Gastroesophageal sphincter (tissue), 4 donors: ENCODE measurements around the gene CBX8. TPM values are rescaled to one million over a fixed set of nuclear protein-coding genes. Genes with fewer than 3 reads are reported as not detected.
A peak's percentile ranks its signal among the peaks of the same experiment; 100 is the strongest.

ENCODE experiments used
- ATAC-seq: fragments of 150-250 bp; one replicate; pipeline ENCODE4 v1.9.1; 2016; ENCODE audit warnings: mild to moderate bottlenecking, moderate library complexity
- H3K27ac ChIP-seq, 4 donors: fragments of 200-600 bp; sonication (generic) in 3 of 4; 1 replicate in 3 of 4; 2 replicates in 1 of 4; pipeline ENCODE4 v1.5.1; 2016 to 2019
- H3K27me3 ChIP-seq: fragments of 200-600 bp; sonication (generic); one replicate; pipeline ENCODE4 v1.5.1; 2019
- H3K36me3 ChIP-seq, 2 donors: fragments of 200-600 bp; sonication (generic); one replicate each; pipeline ENCODE4 v1.5.1; 2019; ENCODE audit warnings: control low read depth in 1 of 2
- H3K4me1 ChIP-seq, 3 donors: fragments of 200-600 bp; sonication (generic); 1 replicate in 2 of 3; 2 replicates in 1 of 3; pipeline ENCODE4 v1.5.1; 2016 to 2019; ENCODE audit warnings: control low read depth in 2 of 3
- H3K4me3 ChIP-seq, 2 donors: fragments of 200-600 bp; sonication (generic); one replicate each; pipeline ENCODE4 v1.5.1; 2019; ENCODE audit warnings: mild to moderate bottlenecking in 1 of 2, moderate library complexity in 1 of 2
- H3K9me3 ChIP-seq, 3 donors: fragments of 200-600 bp; sonication (generic); one replicate each; pipeline ENCODE4 v1.5.1; 2017 to 2019; ENCODE audit warnings: control low read depth in 2 of 3
- CTCF ChIP-seq, 4 experiments: fragments of 200-600 bp in 2 of 4; fragments of 450-650 bp in 2 of 4; sonication (generic) in 1 of 4; IDR thresholded peaks; one replicate each; pipeline ENCODE4 v1.5.1; 2017 to 2019; ENCODE audit warnings: antibody characterized with exemption in 4 of 4, mild to moderate bottlenecking in 2 of 4, moderate library complexity in 2 of 4
- EP300 ChIP-seq: sonication (generic); formaldehyde crosslinking; IDR thresholded peaks from one replicate; pipeline ENCODE4 v1.6.1; 2017; ENCODE audit warnings: antibody characterized with exemption, mild to moderate bottlenecking
- POLR2A ChIP-seq, 2 donors: fragments of 450-650 bp; IDR thresholded peaks; one replicate each; pipeline ENCODE4 v1.6.1; 2017; ENCODE audit warnings: antibody characterized with exemption in 2 of 2, mild to moderate bottlenecking in 2 of 2, moderate library complexity in 1 of 2
- POLR2AphosphoS5 ChIP-seq: sonication (generic); formaldehyde crosslinking; IDR thresholded peaks from one replicate; pipeline ENCODE4 v1.6.1; 2017; ENCODE audit warnings: antibody characterized with exemption
- WGBS, 2 donors: methylation state at CpG; one replicate each; pipeline ENCODE4 v1.1.5; 2018; ENCODE audit warnings: low coverage in 1 of 2; 5-methylcytosine and 5-hydroxymethylcytosine counted together
- total RNA-seq, 4 donors: library from RNA; depleted of rRNA; stranded (reverse); fragments of >200 nt; gene quantifications; one replicate each; pipeline ENCODE4 v1.1.0, GENCODE V29; 2016

CBX8 gene
- total RNA-seq, 4 donors from 2014 or later: 0.40 to 10.6 (median 3.9) TPM

- Histone ChIP-seq H3K27me3 (peaks cover 81% of the 10 kb centered on the region), H3K27ac (peak overlapping the region in 1 of 4 donors; percentile 64), H3K36me3 (no peaks in the 10 kb centered on the region), H3K4me3 (peak overlapping the region; percentile 29 to 61), H3K4me1 (peaks cover 0 to 60% (median 42%) of the 10 kb centered on the region in 3 donors), H3K9me3 (peaks cover 0 to 16% (median 0%) of the 10 kb centered on the region in 3 donors)
- 0% methylated on average over 2 of the region's 39 CpGs; no CpG with 5 or more reads in 1 of the 2 donors for WGBS, 2 donors
- no peak for TF ChIP-seq POLR2AphosphoS5
- no peak for TF ChIP-seq POLR2A (IDR thresholded peaks at IDR 0.05)
- TF ChIP-seq EP300: no peak
- no peak for TF ChIP-seq CTCF (IDR thresholded peaks at IDR 0.05)
- no peak for ATAC-seq
These were observed 46.6 kb upstream of the CBX8 start for GRCh38 chr17:79843474-79843815.

GRCh38 chr17:79842656-79843473, 46.0 kb upstream of the CBX8 start:
- peak overlapping the region in 1 of 4 donors; percentile 64 for H3K27ac ChIP-seq
- peaks cover 0 to 64% (median 42%) of the 10 kb centered on the region in 3 donors for H3K4me1 ChIP-seq
- TF ChIP-seq POLR2A (IDR thresholded peaks at IDR 0.05) (no peak), CTCF (IDR thresholded peaks at IDR 0.05) (peak in 1 of 4 experiments; percentile 14)
- peaks cover 0 to 16% (median 0%) of the 10 kb centered on the region in 3 donors for H3K9me3 ChIP-seq
- no peak for ATAC-seq
- peaks cover 75% of the 10 kb centered on the region for H3K27me3 ChIP-seq
- 0% methylated on average over 1 of the region's 66 CpGs; no CpG with 5 or more reads in 1 of the 2 donors for WGBS, 2 donors
- no peaks in the 10 kb centered on the region for H3K36me3 ChIP-seq
- H3K4me3 ChIP-seq: peak overlapping the region; percentile 29 to 61

- TF ChIP-seq POLR2A (IDR thresholded peaks at IDR 0.05): no peak
- TF ChIP-seq CTCF (IDR thresholded peaks at IDR 0.05): no peak
- no peak for TF ChIP-seq EP300
- TF ChIP-seq POLR2AphosphoS5: no peak
- Histone ChIP-seq H3K4me3 (no peak overlapping the region), H3K27ac (no peak overlapping the region), H3K9me3 (peaks cover 0 to 16% (median 0%) of the 10 kb centered on the region in 3 donors), H3K36me3 (no peaks in the 10 kb centered on the region), H3K4me1 (peaks cover 0 to 71% (median 49%) of the 10 kb centered on the region in 3 donors), H3K27me3 (peaks cover 69% of the 10 kb centered on the region)
- WGBS, 2 donors: 0% methylated on average over 1 of the region's 20 CpGs; no CpG with 5 or more reads in 1 of the 2 donors
- ATAC-seq: no peak
These were observed 45.3 kb upstream of the CBX8 start for GRCh38 chr17:79842136-79842655.

- TF ChIP-seq EP300: no peak
- TF ChIP-seq POLR2AphosphoS5: no peak
- no peak for TF ChIP-seq POLR2A (IDR thresholded peaks at IDR 0.05)
- TF ChIP-seq CTCF (IDR thresholded peaks at IDR 0.05): no peak
- H3K4me1 ChIP-seq: peaks cover 0 to 78% (median 55%) of the 10 kb centered on the region in 3 donors
- no peak overlapping the region for H3K4me3 ChIP-seq
- WGBS, 2 donors: no CpG with 5 or more reads among the region's 55 CpGs
- no peaks in the 10 kb centered on the region for H3K36me3 ChIP-seq
- peaks cover 69% of the 10 kb centered on the region for H3K27me3 ChIP-seq
- ATAC-seq: no peak
- H3K9me3 ChIP-seq: peaks cover 0 to 16% (median 0%) of the 10 kb centered on the region in 3 donors
- no peak overlapping the region for H3K27ac ChIP-seq
These were observed 44.7 kb upstream of the CBX8 start for GRCh38 chr17:79841369-79842135.
